ENCODE data around the gene ITGA11. TPM values are rescaled to one million over a fixed set of nuclear protein-coding genes. Genes with fewer than 3 reads are reported as not detected.

Gene ITGA11
- total and polyA plus RNA-seq, 2 of the 13 experiments (the other 11 are each of a cell fraction or from before 2014, with no cell fraction given): not detected

DNA sequence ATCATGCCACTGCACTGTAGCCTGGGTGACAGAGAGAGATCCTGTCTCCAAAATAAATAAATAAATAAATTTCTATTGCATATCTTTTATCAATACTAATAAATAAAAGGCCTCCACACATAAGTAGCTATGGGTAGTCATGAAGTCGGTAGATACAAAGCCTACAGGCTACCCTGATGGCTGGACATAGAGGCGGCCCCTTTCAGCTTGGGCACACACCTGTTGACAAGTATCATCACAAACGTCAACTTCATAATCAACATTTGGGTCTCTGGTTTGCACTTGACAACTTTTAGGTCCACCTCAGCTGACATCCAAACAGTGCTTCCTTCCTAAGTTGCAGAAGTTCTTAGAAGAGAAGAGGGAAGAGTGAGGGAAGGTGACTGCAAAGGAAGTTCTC lies 53.4 kb downstream of the ITGA11 start:
- Histone ChIP-seq H2AFZ (ENCODE audit: low read length) (no peak overlapping the region), H3K79me2 (ENCODE audit: insufficient read depth, low read length) (no peaks in the 10 kb centered on the region), H3K27ac (ENCODE audit: extremely low read length, insufficient read depth, low read length) (no peak overlapping the region), H3K27me3 (ENCODE audit: control insufficient read depth in 1 of 2, insufficient read depth in 2 of 2, low read length in 2 of 2) (peaks cover 0 to 3% of the 10 kb centered on the region in 2 experiments; a peak in 2 of 5 replicates), H3K4me3 (replicated peaks in 1 of 3; ENCODE audit: insufficient read depth in 1 of 3, low read depth in 2 of 3, low read length in 3 of 3) (no peak overlapping the region), H3K4me2 (ENCODE audit: low read depth, low read length) (no peak overlapping the region), H3K9ac (ENCODE audit: insufficient read depth, low read depth, low read length) (no peak overlapping the region), H3K4me1 (ENCODE audit: insufficient read depth, low read length) (peaks cover 10% of the 10 kb centered on the region), H4K20me1 (ENCODE audit: insufficient read depth, low read length) (no peaks in the 10 kb centered on the region), H3K9me3 (ENCODE audit: low read length) (no peaks in the 10 kb centered on the region), H3K36me3 (replicated peaks in 1 of 2; ENCODE audit: control insufficient read depth in 1 of 2, insufficient read depth in 2 of 2, low read length in 2 of 2) (no peaks in the 10 kb centered on the region)
- no peak for DNase-seq (ENCODE audit: low spot score)
- no peak for FAIRE-seq
- no peak for ATAC-seq
- intact Hi-C loops (cut with micrococcal nuclease; ENCODE audit: unreplicated experiment): no loop called here
- no TSS peak for BruUV-seq (replicated peaks)
- 40% methylated on average over 3 of the region's 3 CpGs for WGBS (ENCODE audit: low lambda C conversion rate)
- in situ Hi-C loops (cut with HindIII; ENCODE audit: extremely low pct_ligation_motif_present, low pct_unique_long_range_greater_than_20kb): no loop called here
- ChIA-PET POLR2A (no interaction called here), CTCF (ENCODE audit: low intra/inter-chr PET ratio, low total read pairs) (no interaction called here)
- TF ChIP-seq PRMT3 (CRISPR knock-in tag; IDR thresholded peaks at IDR 0.05; ENCODE audit: borderline replicate concordance, low read depth) (no peak), REPIN1 (CRISPR knock-in tag; IDR thresholded peaks at IDR 0.05; ENCODE audit: borderline replicate concordance, low read depth) (no peak), ZNF407 (CRISPR knock-in tag; IDR thresholded peaks at IDR 0.05; ENCODE audit: not compliant biosample characterization) (no peak), ARID2 (CRISPR knock-in tag; IDR thresholded peaks at IDR 0.05; ENCODE audit: borderline replicate concordance) (no peak), NFATC3 (CRISPR knock-in tag; IDR thresholded peaks at IDR 0.05) (no peak), ATF5 (CRISPR knock-in tag; IDR thresholded peaks at IDR 0.05; ENCODE audit: low read depth) (no peak), ZNF230 (CRISPR knock-in tag; IDR thresholded peaks at IDR 0.05) (no peak), MEIS2 (CRISPR knock-in tag; IDR thresholded peaks at IDR 0.05) (no peak), HNRNPL (IDR thresholded peaks at IDR 0.05; ENCODE audit: low read depth, low read length) (no peak)
- TF ChIP-seq, protein P1, sequence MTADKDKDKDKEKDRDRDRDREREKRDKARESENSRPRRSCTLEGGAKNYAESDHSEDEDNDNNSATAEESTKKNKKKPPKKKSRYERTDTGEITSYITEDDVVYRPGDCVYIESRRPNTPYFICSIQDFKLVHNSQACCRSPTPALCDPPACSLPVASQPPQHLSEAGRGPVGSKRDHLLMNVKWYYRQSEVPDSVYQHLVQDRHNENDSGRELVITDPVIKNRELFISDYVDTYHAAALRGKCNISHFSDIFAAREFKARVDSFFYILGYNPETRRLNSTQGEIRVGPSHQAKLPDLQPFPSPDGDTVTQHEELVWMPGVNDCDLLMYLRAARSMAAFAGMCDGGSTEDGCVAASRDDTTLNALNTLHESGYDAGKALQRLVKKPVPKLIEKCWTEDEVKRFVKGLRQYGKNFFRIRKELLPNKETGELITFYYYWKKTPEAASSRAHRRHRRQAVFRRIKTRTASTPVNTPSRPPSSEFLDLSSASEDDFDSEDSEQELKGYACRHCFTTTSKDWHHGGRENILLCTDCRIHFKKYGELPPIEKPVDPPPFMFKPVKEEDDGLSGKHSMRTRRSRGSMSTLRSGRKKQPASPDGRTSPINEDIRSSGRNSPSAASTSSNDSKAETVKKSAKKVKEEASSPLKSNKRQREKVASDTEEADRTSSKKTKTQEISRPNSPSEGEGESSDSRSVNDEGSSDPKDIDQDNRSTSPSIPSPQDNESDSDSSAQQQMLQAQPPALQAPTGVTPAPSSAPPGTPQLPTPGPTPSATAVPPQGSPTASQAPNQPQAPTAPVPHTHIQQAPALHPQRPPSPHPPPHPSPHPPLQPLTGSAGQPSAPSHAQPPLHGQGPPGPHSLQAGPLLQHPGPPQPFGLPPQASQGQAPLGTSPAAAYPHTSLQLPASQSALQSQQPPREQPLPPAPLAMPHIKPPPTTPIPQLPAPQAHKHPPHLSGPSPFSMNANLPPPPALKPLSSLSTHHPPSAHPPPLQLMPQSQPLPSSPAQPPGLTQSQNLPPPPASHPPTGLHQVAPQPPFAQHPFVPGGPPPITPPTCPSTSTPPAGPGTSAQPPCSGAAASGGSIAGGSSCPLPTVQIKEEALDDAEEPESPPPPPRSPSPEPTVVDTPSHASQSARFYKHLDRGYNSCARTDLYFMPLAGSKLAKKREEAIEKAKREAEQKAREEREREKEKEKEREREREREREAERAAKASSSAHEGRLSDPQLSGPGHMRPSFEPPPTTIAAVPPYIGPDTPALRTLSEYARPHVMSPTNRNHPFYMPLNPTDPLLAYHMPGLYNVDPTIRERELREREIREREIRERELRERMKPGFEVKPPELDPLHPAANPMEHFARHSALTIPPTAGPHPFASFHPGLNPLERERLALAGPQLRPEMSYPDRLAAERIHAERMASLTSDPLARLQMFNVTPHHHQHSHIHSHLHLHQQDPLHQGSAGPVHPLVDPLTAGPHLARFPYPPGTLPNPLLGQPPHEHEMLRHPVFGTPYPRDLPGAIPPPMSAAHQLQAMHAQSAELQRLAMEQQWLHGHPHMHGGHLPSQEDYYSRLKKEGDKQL (CRISPR knock-in tag; IDR thresholded peaks at IDR 0.05; ENCODE audit: low read depth): no peak
